SK-N-SH (cell line): ENCODE results near the gene PDCD1. TPM values are rescaled to one million over a fixed set of nuclear protein-coding genes. Genes with fewer than 3 reads are reported as not detected.
A peak's percentile ranks its signal among the peaks of the same experiment; 100 is the strongest.

ENCODE experiments used
- CTCF ChIA-PET: fragments of 300-600, 350-600 bp; formaldehyde crosslinking; extraction: SDS; loops from one replicate; lab custom pipeline; 2021; lab: Yijun Ruan, JAX
- POLR2A ChIA-PET: fragments of 350-600 bp; sonication (Branson Sonifier 250); formaldehyde crosslinking; extraction: SDS; loops from one replicate; lab custom pipeline; 2020; ENCODE audit warnings: antibody characterized with exemption, inconsistent platforms; lab: Yijun Ruan, JAX
- DNase-seq: peaks from one replicate; pipeline ENCODE4 v3.0.0; 2012
- H2AFZ ChIP-seq: fragments of 200-600 bp; sonication (generic); 2 replicates; pipeline ENCODE4 v1.8.1; 2016; ENCODE audit warnings: antibody characterized with exemption, mild to moderate bottlenecking, low read depth
- H3F3A ChIP-seq: fragments of 200-600 bp; sonication (generic); replicated peaks from 2 replicates; pipeline ENCODE3; 2016; ENCODE audit warnings: antibody characterized with exemption, mild to moderate bottlenecking; ENCODE audit not compliant: insufficient read depth
- H3K27ac ChIP-seq, 2 experiments: fragments of 200-500 bp in 1 of 2; fragments of 200-600 bp in 1 of 2; sonication (Bioruptor generic) in 1 of 2; sonication (generic), shearing (Covaris generic) in 1 of 2; 2 replicates each; pipeline versions ENCODE4 v1.5.1 to v1.6.1; 2014 to 2016; ENCODE audit warnings: low read depth in 2 of 2, inconsistent platforms in 1 of 2, low read length in 1 of 2, mild to moderate bottlenecking in 1 of 2, mixed read lengths in 1 of 2
- H3K27me3 ChIP-seq: fragments of 200-600 bp; sonication (generic), shearing (Covaris generic); 2 replicates; pipeline ENCODE4 v1.6.1; 2016; ENCODE audit warnings: mixed run types; ENCODE audit not compliant: insufficient read depth
- H3K36me3 ChIP-seq, 2 experiments: fragments of 200-500 bp in 1 of 2; fragments of 200-600 bp in 1 of 2; sonication (Bioruptor generic) in 1 of 2; sonication (generic) in 1 of 2; replicated peaks in 1 of 2; 2 replicates each; pipeline versions ENCODE3 to v1.5.1; 2014 to 2016; ENCODE audit warnings: low read length in 1 of 2, mild to moderate bottlenecking in 1 of 2; ENCODE audit not compliant: insufficient read depth in 2 of 2, control insufficient read depth in 1 of 2
- H3K4me1 ChIP-seq, 2 experiments: fragments of 200-500 bp in 1 of 2; fragments of 200-600 bp in 1 of 2; sonication (Bioruptor generic) in 1 of 2; sonication (generic), shearing (Covaris generic) in 1 of 2; 2 replicates each; pipeline versions ENCODE4 v1.5.1 to v1.6.1; 2014 to 2016; ENCODE audit warnings: low read depth in 1 of 2, low read length in 1 of 2, mixed run types in 1 of 2; ENCODE audit not compliant: insufficient read depth in 2 of 2, control insufficient read depth in 1 of 2
- H3K4me2 ChIP-seq: fragments of 200-600 bp; sonication (generic), shearing (Covaris generic); 2 replicates; pipeline ENCODE4 v1.6.1; 2017; ENCODE audit warnings: mixed run types
- H3K4me3 ChIP-seq, 2 experiments: fragments of 200-500 bp in 1 of 2; fragments of 200-600 bp in 1 of 2; sonication (Bioruptor generic) in 1 of 2; sonication (generic), shearing (Covaris generic) in 1 of 2; 2 replicates each; pipeline versions ENCODE4 v1.5.1 to v1.8.1; 2014 to 2016; ENCODE audit warnings: low read depth in 2 of 2, inconsistent platforms in 1 of 2, low read length in 1 of 2, mild to moderate bottlenecking in 1 of 2, mixed read lengths in 1 of 2, moderate library complexity in 1 of 2
- H3K79me2 ChIP-seq: fragments of 200-600 bp; sonication (generic); 2 replicates; pipeline ENCODE4 v1.8.1; 2017; ENCODE audit warnings: mild to moderate bottlenecking; ENCODE audit not compliant: insufficient read depth
- H3K9ac ChIP-seq: fragments of 200-600 bp; sonication (generic); 2 replicates; pipeline ENCODE4 v1.6.1; 2017; ENCODE audit warnings: mixed run types
- H3K9me2 ChIP-seq: fragments of 200-600 bp; sonication (generic); 2 replicates; pipeline ENCODE4 v1.6.1; 2017; ENCODE audit warnings: mixed run types
- H3K9me3 ChIP-seq: fragments of 200-600 bp; sonication (generic); 2 replicates; pipeline ENCODE4 v1.6.1; 2017; ENCODE audit warnings: mixed run types, mild to moderate bottlenecking, moderate library complexity
- H4K20me1 ChIP-seq: fragments of 200-600 bp; sonication (generic); 2 replicates; pipeline ENCODE4 v1.6.1; 2017; ENCODE audit warnings: mild to moderate bottlenecking, mixed run types; ENCODE audit not compliant: insufficient read depth
- CTCF ChIP-seq: fragments of 200-600 bp; sonication (generic); IDR thresholded peaks from 2 replicates; pipeline ENCODE4 v1.6.1; 2017; ENCODE audit warnings: antibody characterized with exemption, mild to moderate bottlenecking, moderate library complexity
- EZH2phosphoT487 ChIP-seq: fragments of 200-600 bp; sonication (generic); IDR thresholded peaks from 2 replicates; pipeline ENCODE4 v1.6.1; 2017; ENCODE audit warnings: low read depth, mixed run types, mild to moderate bottlenecking, antibody characterized with exemption, moderate library complexity, borderline replicate concordance
- FOSL2 ChIP-seq: IDR thresholded peaks from 2 replicates; pipeline ENCODE4 v1.4.0; 2012; ENCODE audit warnings: low read depth, mild to moderate bottlenecking, moderate library complexity, borderline replicate concordance
- GABPA ChIP-seq: IDR thresholded peaks from 2 replicates; pipeline ENCODE4 v1.4.0; 2012; ENCODE audit warnings: low read depth, mild to moderate bottlenecking
- GATA2 ChIP-seq: sonication (generic); formaldehyde crosslinking; IDR thresholded peaks from 2 replicates; pipeline ENCODE4 v1.5.0; 2020; ENCODE audit warnings: mild to moderate bottlenecking, missing genetic modification reagents
- MAX ChIP-seq: IDR thresholded peaks from 2 replicates; pipeline ENCODE4 v1.4.0; 2012; ENCODE audit warnings: low read depth
- RAD21 ChIP-seq: IDR thresholded peaks from 2 replicates; pipeline ENCODE4 v1.6.1; 2012; ENCODE audit warnings: mild to moderate bottlenecking, low read length
- REST ChIP-seq: IDR thresholded peaks from 2 replicates; pipeline ENCODE4 v1.6.1; 2012; ENCODE audit warnings: mild to moderate bottlenecking, low read depth, low read length, moderate library complexity
- RFX5 ChIP-seq: IDR thresholded peaks from 2 replicates; pipeline ENCODE4 v1.6.1; 2012; ENCODE audit warnings: mild to moderate bottlenecking, improper control_type of control experiment, low read length
- SMC3 ChIP-seq: IDR thresholded peaks from 2 replicates; pipeline ENCODE4 v1.6.1; 2012; ENCODE audit warnings: low read depth, low read length, improper control_type of control experiment
- TEAD4 ChIP-seq: IDR thresholded peaks from 2 replicates; pipeline ENCODE4 v1.4.0; 2012; ENCODE audit warnings: mild to moderate bottlenecking, borderline replicate concordance; ENCODE audit not compliant: insufficient read depth
- WGBS: methylation state at CpG from one replicate; pipeline ENCODE4 v1.1.6; 2017; ENCODE audit warnings: low lambda C conversion rate; 5-methylcytosine and 5-hydroxymethylcytosine counted together
- polyA plus RNA-seq, 3 experiments: library from polyadenylated mRNA; depleted of rRNA; stranded (reverse); fragments of >200 nt; gene quantifications; 2 replicates each; pipeline ENCODE4 v1.2.3, GENCODE V29; 2012
- TF ChIP-seq, protein P1 (sequence below): IDR thresholded peaks from 2 replicates; pipeline ENCODE4 v1.4.0; 2012; ENCODE audit warnings: low read depth, borderline replicate concordance
- TF ChIP-seq, protein P2 (sequence below): fragments of 150-350 bp; IDR thresholded peaks from 2 replicates; pipeline ENCODE4 v1.6.1; 2016; ENCODE audit warnings: mild to moderate bottlenecking, low read depth, low read length

The PDCD1 gene
- polyA plus RNA-seq, 1 of the 3 experiments (the other 2 are of a cell fraction) = not detected

GRCh38 chr2:241862093-241862492 is 3.4 kb upstream of the PDCD1 start:
- Histone ChIP-seq H3K36me3 (no peaks in the 10 kb centered on the region), H3K79me2 (no peaks in the 10 kb centered on the region), H3K9me2 (no peaks in the 10 kb centered on the region), H2AFZ (no peak overlapping the region), H3K4me3 (no peak overlapping the region), H3F3A (peaks cover 4% of the 10 kb centered on the region), H3K9ac (no peak overlapping the region), H3K27me3 (no peaks in the 10 kb centered on the region), H4K20me1 (no peaks in the 10 kb centered on the region), H3K9me3 (no peaks in the 10 kb centered on the region), H3K27ac (no peak overlapping the region), H3K4me2 (no peak overlapping the region), H3K4me1 (peaks cover 0 to 5% of the 10 kb centered on the region in 2 experiments; a peak in 1 of 4 replicates)
- peak; percentile 27 for DNase-seq
- POLR2A ChIA-PET = no interaction called here
- 64% methylated on average over 6 of the region's 8 CpGs for WGBS
- TF ChIP-seq EZH2phosphoT487 (no peak), TEAD4 (no peak), GABPA (no peak), RFX5 (no peak)
- CTCF ChIA-PET = no interaction called here

- H4K20me1 ChIP-seq = no peaks in the 10 kb centered on the region
- H3K9me3 ChIP-seq = no peaks in the 10 kb centered on the region
- POLR2A ChIA-PET = no interaction called here
- no peak overlapping the region for H3K27ac ChIP-seq
- TF ChIP-seq, protein P1, sequence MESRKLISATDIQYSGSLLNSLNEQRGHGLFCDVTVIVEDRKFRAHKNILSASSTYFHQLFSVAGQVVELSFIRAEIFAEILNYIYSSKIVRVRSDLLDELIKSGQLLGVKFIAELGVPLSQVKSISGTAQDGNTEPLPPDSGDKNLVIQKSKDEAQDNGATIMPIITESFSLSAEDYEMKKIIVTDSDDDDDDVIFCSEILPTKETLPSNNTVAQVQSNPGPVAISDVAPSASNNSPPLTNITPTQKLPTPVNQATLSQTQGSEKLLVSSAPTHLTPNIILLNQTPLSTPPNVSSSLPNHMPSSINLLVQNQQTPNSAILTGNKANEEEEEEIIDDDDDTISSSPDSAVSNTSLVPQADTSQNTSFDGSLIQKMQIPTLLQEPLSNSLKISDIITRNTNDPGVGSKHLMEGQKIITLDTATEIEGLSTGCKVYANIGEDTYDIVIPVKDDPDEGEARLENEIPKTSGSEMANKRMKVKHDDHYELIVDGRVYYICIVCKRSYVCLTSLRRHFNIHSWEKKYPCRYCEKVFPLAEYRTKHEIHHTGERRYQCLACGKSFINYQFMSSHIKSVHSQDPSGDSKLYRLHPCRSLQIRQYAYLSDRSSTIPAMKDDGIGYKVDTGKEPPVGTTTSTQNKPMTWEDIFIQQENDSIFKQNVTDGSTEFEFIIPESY = no peak
- no peak for TF ChIP-seq CTCF
- no peak for TF ChIP-seq FOSL2
- no peak for TF ChIP-seq REST
- TF ChIP-seq, protein P2, sequence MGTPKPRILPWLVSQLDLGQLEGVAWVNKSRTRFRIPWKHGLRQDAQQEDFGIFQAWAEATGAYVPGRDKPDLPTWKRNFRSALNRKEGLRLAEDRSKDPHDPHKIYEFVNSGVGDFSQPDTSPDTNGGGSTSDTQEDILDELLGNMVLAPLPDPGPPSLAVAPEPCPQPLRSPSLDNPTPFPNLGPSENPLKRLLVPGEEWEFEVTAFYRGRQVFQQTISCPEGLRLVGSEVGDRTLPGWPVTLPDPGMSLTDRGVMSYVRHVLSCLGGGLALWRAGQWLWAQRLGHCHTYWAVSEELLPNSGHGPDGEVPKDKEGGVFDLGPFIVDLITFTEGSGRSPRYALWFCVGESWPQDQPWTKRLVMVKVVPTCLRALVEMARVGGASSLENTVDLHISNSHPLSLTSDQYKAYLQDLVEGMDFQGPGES = no peak
- TF ChIP-seq RAD21 = no peak
- no peak for TF ChIP-seq GATA2 (CRISPR knock-in tag)
- no peak for TF ChIP-seq MAX
- no peak for TF ChIP-seq SMC3
- peaks cover 0 to 5% of the 10 kb centered on the region in 2 experiments; a peak in 1 of 4 replicates for H3K4me1 ChIP-seq
- no peaks in the 10 kb centered on the region for H3K36me3 ChIP-seq
- H3K4me2 ChIP-seq = no peak overlapping the region
- H3K9me2 ChIP-seq = no peaks in the 10 kb centered on the region
- CTCF ChIA-PET = no interaction called here
- DNase-seq = no peak
- no peak overlapping the region for H3K4me3 ChIP-seq
- H3K9ac ChIP-seq = no peak overlapping the region
- no peaks in the 10 kb centered on the region for H3K27me3 ChIP-seq
- H3K79me2 ChIP-seq = no peaks in the 10 kb centered on the region
- H2AFZ ChIP-seq = no peak overlapping the region
- peaks cover 4% of the 10 kb centered on the region for H3F3A ChIP-seq
- WGBS = 96% methylated on average over 1 of the region's 1 CpG
Measured at GRCh38 chr2:241861264-241861663, 2.6 kb upstream of the PDCD1 start.
